ENCODE results near the gene WDR19.
A peak's percentile ranks its signal among the peaks of the same experiment; 100 is the strongest.
"Not testable (repeated sequence)": the region's sequence is repeated elsewhere in the genome, so short reads cannot be mapped to it uniquely, and the experiment has no call there.

The WDR19 gene

GRCh38 chr4:39287223-39287622, 104.9 kb downstream of the WDR19 start:
- TF ChIP-seq CTCF (IDR thresholded peaks at IDR 0.05; ENCODE audit: insufficient read depth, missing control alignments), result no peak
- no peak for FAIRE-seq

GRCh38 chr4:39291686-39292085, 109.4 kb downstream of the WDR19 start:
- TF ChIP-seq CTCF (IDR thresholded peaks at IDR 0.05; ENCODE audit: insufficient read depth, missing control alignments), result no peak
- FAIRE-seq, result no peak
- no peak for DNase-seq (ENCODE audit: insufficient read length, low spot score)

More at GRCh38 chr4:39287223-39287622, 104.9 kb downstream of the WDR19 start:
- no peak for DNase-seq (ENCODE audit: insufficient read length, low spot score)

GRCh38 chr4:39292433-39292832, 110.1 kb downstream of the WDR19 start:
- DNase-seq (ENCODE audit: insufficient read length, low spot score); FAIRE-seq: not testable (repeated sequence)

GRCh38 chr4:39295784-39296183, 113.5 kb downstream of the WDR19 start:
- DNase-seq (ENCODE audit: insufficient read length, low spot score), result no peak
- TF ChIP-seq CTCF (IDR thresholded peaks at IDR 0.05; ENCODE audit: insufficient read depth, missing control alignments), result no peak
- peak; percentile 11 for FAIRE-seq

GRCh38 chr4:39302901-39303300, 120.6 kb downstream of the WDR19 start:
- no peak for DNase-seq (ENCODE audit: insufficient read length, low spot score)
- TF ChIP-seq CTCF (IDR thresholded peaks at IDR 0.05; ENCODE audit: insufficient read depth, missing control alignments), result no peak
- FAIRE-seq, result no peak

GRCh38 chr4:39303871-39304270, 121.5 kb downstream of the WDR19 start:
- TF ChIP-seq CTCF (IDR thresholded peaks at IDR 0.05; ENCODE audit: insufficient read depth, missing control alignments), result no peak
- FAIRE-seq, result no peak
- no peak for DNase-seq (ENCODE audit: insufficient read length, low spot score)

GRCh38 chr4:39304651-39305050, 122.3 kb downstream of the WDR19 start:
- no peak for TF ChIP-seq CTCF (IDR thresholded peaks at IDR 0.05; ENCODE audit: insufficient read depth, missing control alignments)
- FAIRE-seq, result no peak
- no peak for DNase-seq (ENCODE audit: insufficient read length, low spot score)

Measured in D721Med (cell line).